ENCODE data around the gene ALS2.

DNA sequence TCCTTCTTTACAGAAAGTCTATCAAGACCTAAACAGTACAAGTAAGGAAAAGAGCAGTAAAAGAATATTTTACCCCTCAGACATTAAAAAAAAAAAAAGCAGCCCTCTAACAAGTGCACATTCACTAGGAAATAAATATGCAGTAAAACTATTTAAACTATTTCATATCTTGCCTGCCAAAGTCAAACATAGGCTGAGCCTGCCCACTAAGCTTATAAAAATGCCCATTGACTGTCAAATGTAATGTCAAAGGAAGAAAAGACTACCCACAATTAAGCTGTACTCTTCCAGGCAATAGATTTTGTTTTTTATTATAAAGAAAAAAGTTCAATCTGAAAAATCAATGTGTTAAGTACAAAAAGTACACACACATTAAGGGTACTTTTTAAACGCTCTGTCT is 11.8 kb downstream of the ALS2 start:
- TF ChIP-seq, protein P1, sequence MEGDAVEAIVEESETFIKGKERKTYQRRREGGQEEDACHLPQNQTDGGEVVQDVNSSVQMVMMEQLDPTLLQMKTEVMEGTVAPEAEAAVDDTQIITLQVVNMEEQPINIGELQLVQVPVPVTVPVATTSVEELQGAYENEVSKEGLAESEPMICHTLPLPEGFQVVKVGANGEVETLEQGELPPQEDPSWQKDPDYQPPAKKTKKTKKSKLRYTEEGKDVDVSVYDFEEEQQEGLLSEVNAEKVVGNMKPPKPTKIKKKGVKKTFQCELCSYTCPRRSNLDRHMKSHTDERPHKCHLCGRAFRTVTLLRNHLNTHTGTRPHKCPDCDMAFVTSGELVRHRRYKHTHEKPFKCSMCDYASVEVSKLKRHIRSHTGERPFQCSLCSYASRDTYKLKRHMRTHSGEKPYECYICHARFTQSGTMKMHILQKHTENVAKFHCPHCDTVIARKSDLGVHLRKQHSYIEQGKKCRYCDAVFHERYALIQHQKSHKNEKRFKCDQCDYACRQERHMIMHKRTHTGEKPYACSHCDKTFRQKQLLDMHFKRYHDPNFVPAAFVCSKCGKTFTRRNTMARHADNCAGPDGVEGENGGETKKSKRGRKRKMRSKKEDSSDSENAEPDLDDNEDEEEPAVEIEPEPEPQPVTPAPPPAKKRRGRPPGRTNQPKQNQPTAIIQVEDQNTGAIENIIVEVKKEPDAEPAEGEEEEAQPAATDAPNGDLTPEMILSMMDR (conservative IDR thresholded peaks at IDR 0.05; ENCODE audit: low read length) = no peak
- no peak for TF ChIP-seq EZH2phosphoT487 (IDR thresholded peaks at IDR 0.05; ENCODE audit: borderline replicate concordance, low read depth, low read length)
